ENCODE data around the gene ZBTB40. TPM values are rescaled to one million over a fixed set of nuclear protein-coding genes. Genes with fewer than 3 reads are reported as not detected.

The ZBTB40 gene
- total RNA-seq, 1 donor from 2014 or later = 17.4 TPM

DNA sequence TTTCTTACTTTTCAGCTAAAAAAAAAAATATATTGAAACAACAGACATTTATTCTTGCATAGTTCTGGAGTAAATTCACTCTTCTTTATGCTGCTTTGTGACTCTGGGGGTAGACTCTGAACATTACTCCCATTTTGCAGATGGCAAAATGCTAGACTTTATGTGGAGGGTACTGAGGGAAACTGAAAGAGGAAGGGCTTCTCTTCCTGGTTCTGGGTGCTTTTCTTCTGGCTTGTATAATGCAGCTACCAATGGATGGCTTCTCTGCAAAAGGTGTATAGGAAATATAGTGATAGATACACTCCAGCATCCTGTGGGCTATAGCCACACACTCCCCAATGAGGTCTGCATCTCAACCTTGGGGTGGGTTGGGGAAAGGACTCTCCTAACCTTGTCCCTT is 19.7 kb upstream of the ZBTB40 start:
- DNase-seq (ENCODE audit: low spot score) = no peak

DNA sequence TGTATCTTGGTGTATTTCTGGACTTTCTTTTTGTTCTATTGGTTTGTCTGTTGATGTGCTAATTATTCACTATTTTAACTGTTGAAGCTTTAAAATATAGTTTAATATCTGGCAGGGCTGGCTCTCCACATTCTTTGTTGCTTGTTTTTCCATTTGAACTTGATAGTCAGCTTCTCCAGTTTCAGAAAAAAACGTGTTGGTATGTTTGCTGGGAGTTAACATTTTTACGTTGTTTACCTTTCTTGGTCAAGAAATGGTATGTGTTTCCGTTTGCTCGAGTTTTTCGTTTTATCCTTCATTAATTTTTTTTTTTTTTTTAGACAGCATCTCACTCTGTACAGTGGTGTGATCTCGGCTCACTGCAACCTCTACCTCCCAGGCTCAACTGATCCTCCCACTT is 16.9 kb upstream of the ZBTB40 start:
- no peak for DNase-seq (ENCODE audit: low spot score)

DNA sequence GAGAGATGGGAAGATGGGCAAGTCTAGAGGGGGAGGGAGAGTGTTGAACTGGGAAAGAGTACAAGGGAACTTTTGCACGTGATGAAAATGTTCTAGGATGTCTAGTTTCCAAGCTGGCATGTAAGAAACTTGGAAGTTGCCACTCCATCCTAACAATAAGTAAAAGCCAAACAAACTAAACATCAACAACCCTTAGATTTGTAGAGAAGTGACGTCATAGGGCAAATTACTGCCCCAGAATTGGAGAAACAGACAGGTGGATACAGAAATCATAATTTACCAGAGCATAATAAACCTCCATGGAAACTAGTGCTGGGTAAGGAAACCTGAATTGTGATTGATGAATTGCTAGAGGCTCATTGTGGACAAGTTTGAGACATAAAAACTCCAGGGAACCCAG is 14.7 kb upstream of the ZBTB40 start:
- DNase-seq (ENCODE audit: low spot score) = no peak

GRCh38 chr1:22437573-22437972 is 14.1 kb upstream of the ZBTB40 start:
- DNase-seq (ENCODE audit: low spot score) = no peak

- DNase-seq (ENCODE audit: low spot score) = no peak
Measured at GRCh38 chr1:22440582-22440981, 11.1 kb upstream of the ZBTB40 start.

GRCh38 chr1:22442212-22442894 is 9.3 kb upstream of the ZBTB40 start:
- DNase-seq (ENCODE audit: low spot score) = no peak

- no peak for DNase-seq (ENCODE audit: low spot score)
Measured at GRCh38 chr1:22443332-22443731, 8.3 kb upstream of the ZBTB40 start.

DNA sequence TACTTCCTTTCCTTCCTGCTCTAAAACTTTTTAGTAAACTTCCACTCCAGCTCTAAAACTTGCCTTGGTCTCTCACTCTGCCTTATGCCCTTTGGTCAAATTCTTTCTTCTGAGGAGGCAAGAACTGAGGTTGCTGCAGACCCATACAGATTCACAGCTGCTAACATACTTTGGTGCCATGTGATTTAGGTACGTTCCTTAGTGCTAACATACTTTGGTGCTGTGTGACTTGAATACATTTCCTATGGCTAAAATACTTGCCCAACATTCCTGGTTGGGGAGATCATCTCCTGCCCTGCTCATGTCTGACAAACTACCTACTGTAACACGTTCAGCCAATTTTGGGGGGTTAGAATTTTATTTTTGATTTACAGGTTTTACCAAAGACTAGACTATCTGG is 6.8 kb upstream of the ZBTB40 start:
- no peak for DNase-seq (ENCODE audit: low spot score)

DNA sequence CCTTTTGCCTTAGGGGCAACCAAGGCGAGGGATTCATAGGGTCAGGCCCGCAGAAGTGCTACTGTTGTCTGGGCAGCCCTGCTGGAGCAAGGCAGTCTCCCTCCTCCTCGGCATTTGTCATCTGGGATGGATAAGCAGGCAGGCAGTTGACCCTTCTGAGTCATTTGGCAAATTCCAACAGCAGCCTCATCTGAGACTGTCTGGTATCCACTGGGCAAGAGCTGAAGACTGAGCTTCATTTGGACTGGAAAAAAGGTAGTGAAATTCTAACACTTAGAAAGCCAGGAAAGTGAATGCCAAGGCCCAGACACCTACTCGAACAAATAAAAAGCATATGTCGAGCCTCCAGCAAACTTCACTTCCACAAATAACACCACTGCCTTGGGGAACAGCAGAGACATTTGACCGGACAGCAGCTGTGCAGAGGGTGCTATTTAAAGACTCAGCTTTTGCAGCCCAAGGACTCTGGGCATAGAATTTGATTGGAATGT is 4.0 kb upstream of the ZBTB40 start:
- no peak for DNase-seq (ENCODE audit: low spot score)

DNA sequence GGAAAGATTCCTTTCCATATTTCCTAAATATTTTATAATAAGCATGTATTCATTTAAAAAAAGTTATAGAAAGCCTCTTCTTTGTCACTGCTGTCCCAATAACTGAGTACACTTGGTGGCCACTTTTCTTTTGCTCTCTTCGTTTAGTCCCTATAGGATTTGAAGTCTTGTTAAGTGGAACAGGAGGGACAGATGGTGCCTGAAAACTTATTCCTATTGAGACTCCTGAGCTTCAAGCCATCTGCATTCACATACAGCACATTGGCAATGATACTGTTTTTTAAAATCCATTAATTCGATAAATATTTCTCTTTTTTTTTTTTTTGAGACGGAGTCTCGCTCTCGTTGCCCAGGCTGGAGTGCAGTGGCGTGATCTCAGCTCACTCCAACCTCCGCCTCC is 2.0 kb upstream of the ZBTB40 start:
- DNase-seq (ENCODE audit: low spot score) = no peak

GRCh38 chr1:22450351-22451021 is 1.2 kb upstream of the ZBTB40 start:
- no peak for DNase-seq (ENCODE audit: low spot score)

GRCh38 chr1:22452481-22452957 is 868 bp downstream of the ZBTB40 start:
- no peak for DNase-seq (ENCODE audit: low spot score)

GRCh38 chr1:22453181-22453580 is 1.5 kb downstream of the ZBTB40 start:
- DNase-seq (ENCODE audit: low spot score) = no peak

DNA sequence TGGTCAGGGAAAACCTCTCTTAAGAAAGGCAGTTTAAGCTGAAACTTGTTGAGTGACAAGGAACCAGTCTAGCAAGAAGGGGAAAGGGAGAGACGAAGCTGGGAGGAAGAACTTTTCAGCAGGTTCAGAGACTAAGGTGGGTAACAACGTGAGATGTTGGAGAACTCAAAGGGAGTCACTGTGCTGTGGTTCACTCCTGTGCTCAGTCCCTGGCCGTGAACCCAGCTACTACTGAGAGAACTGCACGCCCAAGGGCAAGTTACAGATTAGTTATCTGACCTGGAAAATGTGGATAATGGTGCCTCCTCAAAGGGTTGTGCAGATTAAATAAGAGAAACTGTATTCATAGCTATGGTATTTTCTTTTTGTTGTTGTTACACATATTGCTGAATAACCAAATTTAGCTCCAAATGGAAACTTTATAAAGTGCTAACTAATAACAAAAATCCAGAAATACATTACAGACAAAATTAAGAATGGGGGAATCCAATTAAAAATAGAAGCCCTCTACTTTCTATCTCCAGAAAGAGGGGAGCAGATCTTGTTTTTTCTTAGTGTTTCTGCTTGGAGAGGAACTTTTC is 2.9 kb downstream of the ZBTB40 start:
- DNase-seq (ENCODE audit: low spot score) = no peak

- DNase-seq (ENCODE audit: low spot score) = no peak
Measured at GRCh38 chr1:22457345-22457744, 5.7 kb downstream of the ZBTB40 start.

DNA sequence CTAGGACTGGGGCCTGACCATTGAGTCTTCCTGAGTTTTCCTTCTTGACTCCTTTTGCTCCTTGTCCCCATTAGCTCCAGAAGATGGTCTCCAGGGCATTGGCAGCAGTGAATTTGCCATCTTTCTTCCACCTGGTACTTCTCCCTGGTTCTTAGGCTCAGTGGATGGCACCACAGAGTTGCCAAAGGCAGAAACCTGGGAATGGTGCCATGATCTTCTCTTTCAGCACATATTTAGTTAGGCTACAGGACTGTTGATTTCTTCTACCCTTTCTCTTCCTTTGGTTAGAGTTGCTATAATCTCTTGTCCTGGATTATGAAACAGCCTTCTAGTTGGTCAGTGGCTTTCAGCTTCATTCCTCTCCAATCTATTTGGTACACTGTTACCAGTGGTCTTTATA is 6.2 kb downstream of the ZBTB40 start:
- DNase-seq (ENCODE audit: low spot score) = no peak

- no peak for DNase-seq (ENCODE audit: low spot score)
Measured at GRCh38 chr1:22461100-22461499, 9.4 kb downstream of the ZBTB40 start.

DNA sequence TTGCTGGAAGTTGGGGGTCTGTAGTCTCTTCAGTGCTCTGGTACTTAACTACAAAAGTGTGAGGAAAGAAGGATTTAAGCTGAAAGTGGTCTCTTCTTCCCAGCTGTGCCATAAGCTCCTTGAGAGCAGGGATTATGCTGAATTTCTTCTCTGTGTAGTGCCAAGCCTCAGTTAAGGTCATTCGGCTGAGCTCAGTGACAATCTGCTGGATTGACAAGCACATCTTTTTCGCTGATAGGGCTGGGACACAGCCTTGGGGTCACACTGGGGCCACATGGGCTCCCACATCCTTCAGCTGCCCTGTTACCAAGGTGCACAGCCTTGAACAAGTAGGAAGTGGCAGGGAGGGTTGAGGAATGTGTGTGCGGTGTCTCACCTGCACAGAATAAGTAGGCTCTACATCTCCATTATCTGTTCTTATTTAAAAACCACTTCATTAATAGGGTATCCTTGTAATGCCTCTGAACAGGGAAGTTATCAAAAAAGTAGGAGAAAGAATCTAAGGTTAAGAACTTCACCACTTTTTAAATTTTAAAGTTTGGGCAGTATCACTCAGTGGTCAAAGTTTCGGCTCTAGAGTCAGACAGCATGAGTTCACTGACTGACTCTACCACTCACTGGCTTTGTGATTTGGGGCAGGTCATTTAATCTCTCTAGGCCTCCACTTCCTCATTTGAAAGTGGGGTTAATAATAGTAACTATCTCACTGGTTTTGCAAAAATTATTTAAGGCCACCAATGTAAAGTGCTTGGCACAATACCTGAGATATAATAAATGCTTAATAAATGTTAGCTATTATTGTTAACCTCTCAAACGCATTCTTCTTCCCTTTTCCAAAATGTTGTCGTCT is 10.3 kb downstream of the ZBTB40 start:
- no peak for DNase-seq (ENCODE audit: low spot score)

DNA sequence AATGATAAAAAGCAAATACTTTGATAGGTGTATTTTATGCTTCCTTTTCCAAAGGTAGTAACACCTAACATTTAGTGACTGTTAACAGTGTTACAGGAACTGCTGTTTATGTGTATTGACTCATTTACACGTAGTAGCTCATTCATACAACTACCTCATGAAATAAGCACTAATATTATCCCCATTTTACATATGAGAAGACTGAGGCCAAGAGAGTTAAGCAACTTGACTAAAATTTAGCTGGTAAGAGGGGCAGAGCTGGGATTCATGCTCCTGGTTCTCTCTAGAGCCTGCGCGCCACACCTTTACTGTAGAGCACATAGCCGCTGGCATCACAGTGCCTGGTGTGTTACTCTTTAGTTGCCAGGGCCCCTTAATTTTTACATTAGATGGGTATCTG is 11.3 kb downstream of the ZBTB40 start:
- DNase-seq (ENCODE audit: low spot score) = no peak

- DNase-seq (ENCODE audit: low spot score) = no peak
Measured at GRCh38 chr1:22465015-22465565, 13.4 kb downstream of the ZBTB40 start.

DNA sequence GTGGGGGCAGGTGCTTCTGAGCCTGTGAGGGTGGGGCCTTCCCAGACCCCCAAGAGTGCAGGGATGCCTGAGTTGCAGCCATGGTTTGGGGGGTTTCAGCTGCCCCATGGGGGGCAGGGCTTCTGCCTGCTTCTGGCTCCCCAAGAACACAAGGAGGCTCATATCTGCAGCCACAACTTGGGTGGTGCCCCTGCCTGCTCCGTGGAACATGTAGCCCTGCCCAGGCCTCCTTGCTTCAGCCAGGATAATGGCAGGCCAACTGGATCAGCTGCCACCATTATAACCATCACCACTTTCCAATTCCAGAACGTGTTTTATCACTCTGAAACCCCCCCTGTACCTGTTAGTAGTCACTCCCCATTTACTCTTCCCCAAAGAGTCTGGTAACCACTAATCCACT is 14.0 kb downstream of the ZBTB40 start:
- DNase-seq (ENCODE audit: low spot score) = no peak

All from mesenteric fat pad (tissue), 1 donor.